AG04449 (cell line): ENCODE measurements around the gene LRMDA.

Experiments
- CTCF ChIA-PET: fragments of 350-600 bp; formaldehyde crosslinking; extraction: SDS; loops from one replicate; lab custom pipeline; 2021; ENCODE audit warnings: antibody characterized with exemption; lab: Yijun Ruan, JAX
- POLR2A ChIA-PET: fragments of 400-600, 350-600 bp; formaldehyde crosslinking; extraction: SDS; loops from one replicate; lab custom pipeline; 2020; ENCODE audit warnings: antibody characterized with exemption, inconsistent platforms; lab: Yijun Ruan, JAX
- DNase-seq: peaks from one replicate; pipeline ENCODE4 v3.0.0-alpha.2; 2010; ENCODE audit warnings: low read depth, low spot score
- H3K4me3 ChIP-seq: 2 replicates; pipeline ENCODE4 v1.5.1; 2011; ENCODE audit warnings: low read depth, mild to moderate bottlenecking, control low read depth, low read length
- CTCF ChIP-seq: IDR thresholded peaks from one replicate; pipeline ENCODE4 v1.5.1; 2011; ENCODE audit warnings: mild to moderate bottlenecking, moderate library complexity, low read length, control low read depth, inconsistent platforms; ENCODE audit not compliant: insufficient read depth; ENCODE audit errors: missing control alignments

Gene LRMDA

GRCh38 chr10:75538144-75538543 is 106.7 kb downstream of the LRMDA start:
- ChIA-PET POLR2A (no interaction called here), CTCF (no interaction called here)
- no peak overlapping the region for H3K4me3 ChIP-seq
- no peak for TF ChIP-seq CTCF
- DNase-seq, result no peak

- no peak overlapping the region for H3K4me3 ChIP-seq
- no peak for TF ChIP-seq CTCF
- CTCF ChIA-PET, result no interaction called here
- POLR2A ChIA-PET, result no interaction called here
- no peak for DNase-seq
These were observed 107.3 kb downstream of the LRMDA start for GRCh38 chr10:75538765-75539164.

GRCh38 chr10:75540357-75540966 is 109.0 kb downstream of the LRMDA start:
- POLR2A ChIA-PET, result no interaction called here
- no peak overlapping the region for H3K4me3 ChIP-seq
- no peak for TF ChIP-seq CTCF
- CTCF ChIA-PET, result no interaction called here
- no peak for DNase-seq

- no peak for DNase-seq
- CTCF ChIA-PET, result no interaction called here
- TF ChIP-seq CTCF, result no peak
- POLR2A ChIA-PET, result no interaction called here
- no peak overlapping the region for H3K4me3 ChIP-seq
These were observed 109.6 kb downstream of the LRMDA start for GRCh38 chr10:75540981-75541380.

- no peak for DNase-seq
- TF ChIP-seq CTCF, result no peak
- ChIA-PET POLR2A (no interaction called here), CTCF (no interaction called here)
- H3K4me3 ChIP-seq, result no peak overlapping the region
These were observed 110.0 kb downstream of the LRMDA start for GRCh38 chr10:75541411-75541810.

- no peak overlapping the region for H3K4me3 ChIP-seq
- ChIA-PET POLR2A (interaction anchor here (0.6 kb wide), 1 partner anchor 1034 kb away, joined by 3 read pairs; no protein-coding TSS in a partner anchor), CTCF (no interaction called here)
- no peak for DNase-seq
- TF ChIP-seq CTCF, result no peak
These were observed 110.7 kb downstream of the LRMDA start for GRCh38 chr10:75542084-75542483.
